Measurements from ENCODE around the gene MAD1L1.

Gene MAD1L1

GRCh38 chr7:2109251-2109872 is 123.4 kb downstream of the MAD1L1 start:
- CTCF ChIA-PET: no interaction called here
- Histone ChIP-seq H3K4me1 (ENCODE audit: control insufficient read depth, insufficient read depth, low read length) (no peaks in the 10 kb centered on the region), H3K27ac (ENCODE audit: extremely low read depth, low read depth, low read length) (no peak overlapping the region), H3K9me3 (ENCODE audit: control insufficient read depth, insufficient read depth, low read depth, low read length) (no peaks in the 10 kb centered on the region), H3K36me3 (ENCODE audit: control insufficient read depth in 2 of 2, insufficient read depth in 1 of 2, low read length in 2 of 2) (peaks cover 0 to 3% of the 10 kb centered on the region in 2 experiments; a peak in 1 of 3 replicates), H3K4me3 (ENCODE audit: low read depth, low read length) (no peak overlapping the region)
- POLR2A ChIA-PET: no interaction called here
- TF ChIP-seq ZNF433 (tag by site-specific recombination; IDR thresholded peaks at IDR 0.05; ENCODE audit: low read depth) (no peak), ZNF132 (tag by site-specific recombination; IDR thresholded peaks at IDR 0.05; ENCODE audit: borderline replicate concordance) (no peak)

DNA sequence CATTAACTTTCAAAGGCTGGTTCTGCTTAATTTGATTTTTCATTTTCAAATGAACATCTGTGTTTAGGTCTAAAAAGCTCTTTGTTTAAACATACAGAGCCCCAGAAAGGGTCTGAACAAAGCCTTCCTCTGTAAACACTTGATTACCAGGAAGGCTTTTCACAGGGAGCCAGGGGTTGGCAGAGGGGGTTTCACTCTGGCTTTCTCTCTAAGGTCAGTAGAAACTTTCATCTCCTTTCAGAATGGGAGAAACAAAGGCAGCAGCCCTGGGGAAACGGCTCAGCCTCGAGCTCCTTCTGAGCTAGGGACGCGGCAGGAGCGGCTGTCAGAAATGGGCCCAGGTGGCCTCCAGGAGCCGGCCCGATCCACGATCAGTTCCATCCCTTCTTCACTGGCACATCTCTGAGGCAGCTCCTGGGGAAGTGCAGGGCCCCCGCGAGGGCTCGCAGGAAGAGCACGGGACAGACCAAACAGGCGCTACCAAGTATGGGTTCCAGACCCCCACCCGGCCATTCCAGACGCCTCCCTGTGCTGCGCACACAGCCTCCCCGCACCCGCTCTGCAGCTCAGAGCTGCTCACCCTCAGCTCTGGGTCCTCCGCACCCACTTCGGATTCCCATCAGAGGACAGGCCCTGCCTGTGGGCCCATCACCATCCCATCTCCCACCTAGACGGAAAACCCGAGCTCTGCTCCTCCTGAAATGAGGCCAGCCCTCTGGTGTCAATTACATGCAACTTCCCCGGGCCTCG is 124.1 kb downstream of the MAD1L1 start:
- peak; percentile 65 for TF ChIP-seq ZNF341 (tag by site-specific recombination; IDR thresholded peaks at IDR 0.05; ENCODE audit: low read depth)
- TF ChIP-seq ZIC2 (tag by site-specific recombination; IDR thresholded peaks at IDR 0.05): no peak
- TF ChIP-seq ZNF26 (tag by site-specific recombination; IDR thresholded peaks at IDR 0.05): no peak
- no peak for TF ChIP-seq ZNF148 (tag by site-specific recombination; IDR thresholded peaks at IDR 0.05; ENCODE audit: borderline replicate concordance)
- TF ChIP-seq ZNF16 (tag by site-specific recombination; IDR thresholded peaks at IDR 0.05; ENCODE audit: low read depth): no peak
- no peaks in the 10 kb centered on the region for H3K36me3 ChIP-seq (ENCODE audit: control insufficient read depth in 2 of 2, insufficient read depth in 1 of 2, low read length in 2 of 2)
- CTCF ChIA-PET: no interaction called here
- no peaks in the 10 kb centered on the region for H3K9me3 ChIP-seq (ENCODE audit: control insufficient read depth, insufficient read depth, low read depth, low read length)
- no peak overlapping the region for H3K4me3 ChIP-seq (ENCODE audit: low read depth, low read length)
- H3K4me1 ChIP-seq (ENCODE audit: control insufficient read depth, insufficient read depth, low read length): no peaks in the 10 kb centered on the region
- H3K27ac ChIP-seq (ENCODE audit: extremely low read depth, low read depth, low read length): no peak overlapping the region
- POLR2A ChIA-PET: no interaction called here

- H3K9me3 ChIP-seq (ENCODE audit: control insufficient read depth, insufficient read depth, low read depth, low read length): no peaks in the 10 kb centered on the region
- H3K4me1 ChIP-seq (ENCODE audit: control insufficient read depth, insufficient read depth, low read length): no peaks in the 10 kb centered on the region
- no peak overlapping the region for H3K4me3 ChIP-seq (ENCODE audit: low read depth, low read length)
- ChIA-PET CTCF (no interaction called here), POLR2A (no interaction called here)
- H3K36me3 ChIP-seq (ENCODE audit: control insufficient read depth in 2 of 2, insufficient read depth in 1 of 2, low read length in 2 of 2): no peaks in the 10 kb centered on the region
- TF ChIP-seq ZNF394 (tag by site-specific recombination; IDR thresholded peaks at IDR 0.05; ENCODE audit: borderline replicate concordance) (no peak), ZNF768 (tag by site-specific recombination; IDR thresholded peaks at IDR 0.05) (no peak), GLI4 (tag by site-specific recombination; IDR thresholded peaks at IDR 0.05) (no peak), ZNF843 (tag by site-specific recombination; IDR thresholded peaks at IDR 0.05) (no peak)
- H3K27ac ChIP-seq (ENCODE audit: extremely low read depth, low read depth, low read length): no peak overlapping the region
Observed at GRCh38 chr7:2108071-2108455, 124.7 kb downstream of the MAD1L1 start.

DNA sequence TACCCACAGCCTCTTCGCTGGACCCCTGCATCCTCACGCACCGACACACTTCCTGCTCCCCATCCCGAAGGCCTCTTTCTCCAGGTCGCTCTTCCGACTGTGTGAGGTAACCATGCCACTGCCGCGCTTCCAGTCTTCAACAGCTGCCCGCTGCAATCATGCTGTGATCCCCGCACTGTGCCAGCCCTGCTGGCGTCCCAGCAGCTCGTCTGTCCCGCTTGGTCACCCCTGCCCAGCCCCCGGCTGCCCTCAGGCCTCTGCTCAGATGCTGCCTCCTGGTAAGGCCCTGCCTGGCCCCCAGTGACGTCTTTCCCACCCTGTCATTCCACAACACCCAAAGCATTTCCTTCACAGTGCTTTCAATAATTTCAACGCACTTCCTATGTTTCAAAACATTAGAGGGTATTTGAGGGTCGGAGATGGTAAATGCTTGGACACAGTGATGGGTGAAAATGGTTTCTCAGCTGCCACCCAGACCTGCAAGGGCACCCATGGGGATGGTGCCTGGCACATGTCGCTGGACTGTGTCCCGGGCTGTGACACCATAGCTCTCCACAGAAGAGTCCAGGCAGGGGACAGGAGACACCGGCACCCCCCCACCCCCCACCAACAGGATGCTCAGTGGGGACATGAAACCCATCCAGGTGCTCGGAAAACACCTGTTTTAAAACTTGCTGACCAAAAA is 125.2 kb downstream of the MAD1L1 start:
- H3K9me3 ChIP-seq (ENCODE audit: control insufficient read depth, insufficient read depth, low read depth, low read length): no peaks in the 10 kb centered on the region
- no peaks in the 10 kb centered on the region for H3K4me1 ChIP-seq (ENCODE audit: control insufficient read depth, insufficient read depth, low read length)

More for the DNA sequence above, 125.2 kb downstream of the MAD1L1 start:
- ChIA-PET POLR2A (no interaction called here), CTCF (no interaction called here)
- Histone ChIP-seq H3K36me3 (ENCODE audit: control insufficient read depth in 2 of 2, insufficient read depth in 1 of 2, low read length in 2 of 2) (no peaks in the 10 kb centered on the region), H3K4me3 (ENCODE audit: low read depth, low read length) (no peak overlapping the region), H3K27ac (ENCODE audit: extremely low read depth, low read depth, low read length) (no peak overlapping the region)
- no peak for TF ChIP-seq ZNF398 (tag by site-specific recombination; IDR thresholded peaks at IDR 0.05)
- TF ChIP-seq ZNF48 (tag by site-specific recombination; IDR thresholded peaks at IDR 0.05): no peak
- TF ChIP-seq GFI1B (tag by site-specific recombination; IDR thresholded peaks at IDR 0.05): no peak
- TF ChIP-seq ZNF791 (tag by site-specific recombination; IDR thresholded peaks at IDR 0.05): no peak
- no peak for TF ChIP-seq ZNF140 (tag by site-specific recombination; IDR thresholded peaks at IDR 0.05)
- no peak for TF ChIP-seq ZNF701 (tag by site-specific recombination; IDR thresholded peaks at IDR 0.05)
- TF ChIP-seq GLIS1 (tag by site-specific recombination; IDR thresholded peaks at IDR 0.05): peak; percentile 17; the same call in 1 of the 2 replicates

All from HEK293 (cell line).